GM18867 (cell line): ENCODE measurements around the gene NLRC5.
A peak's percentile ranks its signal among the peaks of the same experiment; 100 is the strongest.
"Not testable (repeated sequence)": the region's sequence is repeated elsewhere in the genome, so short reads cannot be mapped to it uniquely, and the experiment has no call there.

Experiments
- ATAC-seq: cut with Tn5 transposase; IDR thresholded peaks from one replicate; pipeline ENCODE4 v1.9.1; 2021; ENCODE audit warnings: mild to moderate bottlenecking, moderate library complexity; ENCODE audit not compliant: unreplicated experiment

Gene NLRC5

DNA sequence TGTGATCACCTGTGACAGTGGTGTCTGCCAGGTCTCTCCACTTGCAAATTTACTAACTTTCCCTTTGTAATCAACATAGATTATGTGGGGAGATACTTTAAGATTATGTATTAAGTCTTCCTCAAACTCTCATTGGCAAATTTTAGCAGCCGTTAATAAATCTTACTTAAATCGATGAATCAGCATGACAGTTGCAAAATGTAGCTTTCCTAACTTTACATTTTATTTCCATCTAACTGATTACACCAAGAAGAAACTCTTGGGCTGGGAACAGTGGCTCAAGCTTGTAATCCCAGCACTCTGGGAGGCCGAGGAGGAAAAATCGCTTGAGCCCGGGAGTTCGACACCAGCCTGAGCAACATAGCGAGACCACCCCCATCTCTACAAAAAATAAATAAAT, 79.7 kb downstream of the NLRC5 start:
- no peak for ATAC-seq

- no peak for ATAC-seq
These were observed 80.4 kb downstream of the NLRC5 start for GRCh38 chr16:57069635-57070370.

DNA sequence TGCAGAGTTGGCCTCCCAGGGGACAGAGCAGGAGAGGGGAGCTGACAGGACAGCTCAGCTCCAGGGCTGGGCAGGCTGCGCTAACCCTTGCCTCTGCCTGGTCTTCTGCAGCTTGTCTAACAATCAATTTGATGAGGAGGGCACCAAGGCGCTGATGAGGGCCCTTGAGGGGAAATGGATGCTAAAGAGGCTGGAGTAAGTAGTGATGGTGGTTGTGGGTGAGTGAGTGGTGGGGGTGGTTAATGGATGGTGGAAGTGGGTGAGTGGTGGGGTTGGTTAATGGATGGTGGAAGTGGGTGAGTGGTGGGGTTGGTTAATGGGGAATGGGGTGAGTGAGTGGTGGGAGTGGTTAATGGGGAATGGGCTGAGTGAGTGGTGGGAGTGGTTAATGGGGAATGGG, 81.1 kb downstream of the NLRC5 start:
- no peak for ATAC-seq

- ATAC-seq = not testable (repeated sequence)
These were observed 81.8 kb downstream of the NLRC5 start for GRCh38 chr16:57071081-57071732.

- no peak for ATAC-seq
These were observed 82.7 kb downstream of the NLRC5 start for GRCh38 chr16:57071831-57072582.

DNA sequence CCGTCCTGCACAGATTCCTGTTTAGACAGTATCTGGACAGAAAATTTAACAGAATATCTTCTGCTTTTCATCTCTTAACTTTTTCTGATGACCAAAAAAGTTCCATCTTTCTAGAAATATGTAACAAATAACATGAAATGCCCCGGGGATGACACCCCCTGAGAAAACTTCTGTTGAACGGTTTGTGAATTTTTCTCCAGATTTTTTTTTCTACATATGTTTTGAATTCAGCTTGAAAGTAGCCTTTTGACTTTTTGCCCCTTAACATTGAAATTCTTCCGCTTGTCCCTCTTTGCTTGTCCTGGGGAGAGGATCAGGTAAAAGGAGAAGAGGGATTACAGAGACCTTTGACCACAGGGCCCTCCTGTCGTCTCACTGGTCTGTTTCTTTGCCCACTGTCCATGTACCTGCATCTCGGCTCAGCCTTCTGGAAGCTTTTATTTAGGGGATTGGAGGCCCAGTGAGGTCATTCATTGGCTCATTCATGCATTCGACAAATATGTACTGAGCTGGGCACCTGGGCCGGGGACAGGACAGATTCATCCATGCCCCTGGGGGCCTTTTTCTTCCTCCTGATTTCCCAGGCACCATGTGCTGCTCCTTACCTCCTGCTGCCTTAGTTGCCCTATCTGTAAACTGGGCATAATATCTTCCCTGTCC, 83.4 kb downstream of the NLRC5 start:
- no peak for ATAC-seq

- no peak for ATAC-seq
These were observed 88.4 kb downstream of the NLRC5 start for GRCh38 chr16:57077714-57078113.

DNA sequence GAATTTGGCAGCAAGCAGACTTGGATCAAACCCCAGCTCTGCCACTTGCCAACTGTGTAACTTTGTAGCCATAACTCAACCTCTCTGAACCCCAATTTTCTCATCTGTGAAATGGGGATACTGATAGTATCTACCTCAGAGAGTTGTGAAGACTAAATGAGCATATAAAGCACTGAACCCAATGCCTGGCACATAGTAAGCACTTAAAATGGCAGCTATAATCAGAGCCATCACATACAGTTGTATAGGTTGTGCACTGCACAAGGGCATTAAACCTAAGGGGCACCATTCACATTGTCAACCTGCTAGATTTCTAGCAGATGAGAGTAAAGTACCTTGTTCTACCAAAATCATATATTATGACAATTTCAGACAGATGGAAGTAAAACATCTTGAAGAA, 92.4 kb downstream of the NLRC5 start:
- ATAC-seq = no peak

DNA sequence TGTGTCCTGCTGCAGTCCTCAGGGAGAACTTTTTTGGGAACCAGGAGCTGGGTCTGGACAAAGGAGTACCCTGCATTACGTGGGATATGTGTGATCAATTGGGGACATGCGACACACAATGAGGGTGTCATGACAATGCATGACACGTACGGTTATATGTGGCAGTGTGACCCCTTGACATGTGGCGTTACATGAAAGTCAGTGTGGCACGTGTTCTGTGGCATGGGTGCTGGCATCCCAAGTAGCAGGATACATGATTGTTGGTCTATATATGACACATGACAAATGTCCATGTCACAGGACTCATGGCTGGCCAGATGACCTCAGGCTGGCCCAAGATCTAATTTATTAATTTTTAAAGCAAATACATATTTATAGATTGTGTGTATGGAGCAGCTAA, 93.3 kb downstream of the NLRC5 start:
- ATAC-seq = no peak

DNA sequence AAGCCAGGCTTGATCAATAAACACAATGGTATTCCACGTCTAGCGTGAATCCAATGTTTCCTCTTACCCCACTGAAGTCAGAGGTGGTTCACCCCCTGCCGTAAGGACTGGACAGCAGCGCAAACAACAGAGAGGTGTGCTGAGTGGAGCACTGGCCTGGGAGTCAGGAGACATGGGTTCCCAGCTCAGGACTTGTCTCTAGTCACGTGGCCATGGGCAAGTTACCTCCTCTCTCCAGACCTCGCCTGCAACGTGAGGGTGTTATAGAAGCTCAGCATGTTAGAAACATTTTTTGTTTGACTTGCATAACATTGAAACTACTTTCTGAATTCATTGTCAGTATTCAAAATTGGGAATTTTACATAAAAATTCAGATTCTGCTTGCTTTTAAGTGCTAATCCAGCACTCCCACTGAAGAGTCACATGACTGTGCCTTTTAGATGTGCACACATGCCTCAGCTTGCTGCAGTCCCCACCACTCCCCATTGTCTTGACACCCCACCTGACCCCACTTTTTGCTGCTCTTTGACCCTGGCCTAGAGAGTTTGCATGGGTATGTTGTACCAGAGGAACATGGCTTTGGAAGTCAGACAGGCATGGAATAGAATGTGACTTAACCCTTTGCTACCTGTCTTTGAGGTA, 94.2 kb downstream of the NLRC5 start:
- ATAC-seq = no peak

- ATAC-seq = peak; percentile 68
These were observed 95.0 kb downstream of the NLRC5 start for GRCh38 chr16:57084257-57084770.

GRCh38 chr16:57084996-57085395, 95.6 kb downstream of the NLRC5 start:
- ATAC-seq = no peak

DNA sequence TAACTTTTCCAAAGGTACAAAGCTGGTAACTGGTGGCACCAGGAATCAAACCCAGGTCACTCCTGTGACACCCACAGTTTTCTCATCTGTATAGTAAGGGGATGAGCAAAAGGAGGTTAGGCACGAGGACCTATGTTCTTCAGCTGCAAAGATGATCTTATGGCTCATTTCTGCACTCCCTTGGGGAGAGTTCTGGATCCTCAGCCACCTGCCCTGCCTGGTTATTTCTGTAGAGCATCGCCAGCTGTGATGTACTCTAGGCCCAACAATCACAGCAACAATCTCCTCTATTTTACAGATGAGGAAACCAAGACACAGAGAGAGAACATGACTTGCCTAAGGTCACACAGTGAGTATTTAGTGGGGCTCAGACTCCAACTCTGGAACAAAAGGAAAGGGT, 97.6 kb downstream of the NLRC5 start:
- no peak for ATAC-seq

DNA sequence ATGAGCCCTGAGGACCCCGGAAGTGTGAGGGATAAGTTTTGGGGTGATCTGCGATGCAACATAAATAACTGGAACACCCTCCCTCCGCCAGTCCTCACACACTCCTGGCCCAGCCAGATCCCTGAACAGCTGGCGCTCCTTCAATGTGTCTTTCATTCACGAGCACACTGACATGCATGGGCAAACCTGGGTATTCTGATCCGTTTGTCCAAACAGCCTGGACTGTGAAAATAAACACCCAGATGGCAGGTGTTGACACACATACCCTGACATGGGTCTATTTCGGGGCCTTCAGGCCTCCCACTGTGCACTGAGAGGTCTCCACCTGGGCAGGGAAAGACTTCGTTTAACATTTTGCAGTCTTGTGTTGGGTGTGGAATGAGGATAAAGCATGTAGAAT, 100.0 kb downstream of the NLRC5 start:
- ATAC-seq = no peak

DNA sequence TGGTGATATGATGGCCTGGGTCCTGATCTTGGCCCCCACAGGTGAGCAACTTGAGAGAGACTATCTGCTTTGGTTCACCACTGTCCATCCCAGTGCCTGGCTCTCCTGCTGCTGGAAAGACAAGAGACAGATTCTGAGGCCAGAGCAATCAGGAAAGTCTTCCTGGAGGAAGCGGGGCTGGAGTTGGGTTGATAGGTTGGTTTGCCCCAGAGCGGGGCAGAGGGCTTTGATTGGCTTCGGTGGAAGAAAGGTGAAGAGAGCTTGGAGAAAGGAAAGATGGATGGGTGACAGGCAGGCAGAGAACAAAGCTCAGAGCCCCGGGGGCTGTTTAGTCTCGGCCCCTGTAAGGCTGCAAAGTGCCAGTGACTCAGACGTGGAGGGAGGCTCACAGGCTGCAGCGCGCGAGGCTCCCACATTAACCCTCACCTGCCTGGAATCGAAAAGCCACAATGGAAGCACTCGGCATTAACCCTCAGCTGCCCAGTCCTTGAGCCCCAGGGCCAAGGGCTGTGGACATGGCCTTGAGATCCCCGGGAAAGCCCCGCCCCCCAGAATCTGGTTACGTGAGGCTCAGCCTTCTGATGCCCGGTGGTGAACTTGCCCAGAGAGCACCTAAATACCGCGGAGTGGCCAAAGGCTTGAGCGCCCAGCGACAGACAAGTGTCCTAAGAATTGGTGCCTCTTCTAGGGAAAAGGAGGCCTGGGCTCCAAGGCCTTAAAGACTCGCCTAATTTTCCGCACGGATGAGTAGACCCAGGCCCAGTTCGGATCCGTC, 102.0 kb downstream of the NLRC5 start:
- ATAC-seq = no peak

GRCh38 chr16:57091975-57092785, 102.8 kb downstream of the NLRC5 start, which contains the start of gene CPNE2:
Gene CPNE2, plus strand, starts transcription at chr16:57092583. Its CDS starts 18,160 bp downstream, at chr16:57110743.
- peak; percentile 54 for ATAC-seq

- ATAC-seq = peak; percentile 40
These were observed 103.5 kb downstream of the NLRC5 start for GRCh38 chr16:57092786-57093411.
